Dedifferentiated amniotic fluid mesenchymal stem cell (primary cell): ENCODE data around the gene OR10P1.

Experiments used
- DNase-seq: peaks from one replicate; pipeline ENCODE4 v3.0.0-alpha.2; 2016; ENCODE audit errors: extremely low spot score

The OR10P1 gene

DNA sequence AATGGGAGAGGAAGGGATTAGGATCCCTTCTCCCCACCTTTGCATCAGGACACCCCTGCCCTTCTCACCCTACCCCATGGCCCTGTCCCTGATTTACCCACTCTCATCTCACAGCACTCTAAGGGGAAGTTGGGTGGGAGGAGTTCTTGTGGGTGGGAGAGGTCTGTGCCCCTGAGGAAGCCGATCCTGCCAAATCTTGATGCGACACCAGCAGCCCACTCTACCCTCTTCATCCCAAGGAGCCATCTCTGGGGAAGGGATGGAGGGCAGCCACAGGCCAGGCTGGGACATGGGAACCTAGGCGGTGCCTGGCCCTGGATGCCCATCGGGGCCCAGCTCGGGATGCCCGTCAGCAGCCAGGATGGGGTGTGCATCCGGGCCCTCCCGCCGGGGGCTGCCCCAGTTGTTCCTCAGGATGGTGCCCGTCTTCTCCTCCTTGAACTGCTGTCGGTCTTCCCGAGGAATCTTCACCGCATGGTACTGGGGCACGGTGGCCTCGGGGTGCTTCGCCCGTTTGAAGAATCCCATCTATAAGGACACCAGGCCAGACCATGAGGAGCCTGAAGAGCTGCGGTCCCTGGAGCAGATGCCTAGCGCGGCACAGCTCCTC lies 48.2 kb downstream of the OR10P1 start:
- no peak for DNase-seq

DNA sequence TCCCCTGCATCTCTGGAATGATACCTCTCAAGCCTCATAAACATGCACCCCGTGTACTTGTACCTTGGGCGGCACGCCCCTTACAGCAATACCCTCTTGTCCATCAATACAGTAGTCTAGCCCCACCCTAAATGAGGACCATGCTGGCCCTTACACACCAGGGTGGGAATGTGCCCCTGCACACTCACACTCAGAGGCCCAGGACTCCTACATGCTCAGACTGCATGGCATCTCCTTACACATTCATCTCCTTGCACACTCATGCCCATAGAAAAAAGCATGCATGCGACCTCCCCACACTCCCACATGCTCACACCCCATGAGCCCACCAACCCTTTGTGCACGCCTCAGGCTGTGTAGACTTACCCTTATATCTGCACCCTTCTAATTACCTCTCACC lies 49.0 kb downstream of the OR10P1 start:
- no peak for DNase-seq

DNA sequence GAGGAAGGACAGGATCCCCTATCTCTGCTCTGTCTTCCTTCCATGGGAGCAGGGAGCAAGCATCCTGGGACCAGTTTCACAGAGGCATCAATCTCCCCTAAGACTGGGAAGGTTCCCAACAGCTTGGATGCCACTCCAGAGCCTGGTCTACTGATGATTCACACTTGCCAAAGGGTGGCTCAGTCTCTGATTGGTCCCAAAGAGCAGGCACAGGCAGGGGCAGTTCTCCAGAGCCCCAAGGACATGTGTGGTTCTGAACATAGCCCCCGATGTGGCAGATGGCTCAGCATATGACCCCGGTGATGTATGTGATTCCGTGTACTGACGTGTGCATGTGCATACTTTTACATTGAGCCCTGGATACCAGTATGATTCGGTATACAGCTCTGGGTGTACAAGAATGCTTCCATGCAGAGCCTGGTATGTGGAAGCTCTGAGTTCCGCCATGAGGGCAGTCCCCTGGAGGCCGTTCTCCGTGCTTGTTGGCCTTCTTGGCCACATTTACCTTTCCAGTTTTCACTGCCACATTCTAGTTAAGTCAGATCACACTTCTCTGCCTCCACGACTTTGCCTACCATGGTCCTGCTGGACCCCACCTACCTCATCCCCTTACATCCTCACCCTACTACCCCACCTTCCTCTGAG lies 49.8 kb downstream of the OR10P1 start:
- no peak for DNase-seq
